HG02943 (cell line): Measurements from ENCODE around the gene DNAH8.

ENCODE experiments used
- ATAC-seq: cut with Tn5 transposase; IDR thresholded peaks from one replicate; pipeline ENCODE4 v1.9.1; 2021; ENCODE audit warnings: mild to moderate bottlenecking, low read depth, moderate library complexity; ENCODE audit not compliant: unreplicated experiment

The DNAH8 gene

GRCh38 chr6:39043776-39044175 lies 328.7 kb downstream of the DNAH8 start:
- no peak for ATAC-seq

GRCh38 chr6:39044181-39044580 lies 329.1 kb downstream of the DNAH8 start:
- ATAC-seq: no peak

- no peak for ATAC-seq
These were observed 332.6 kb downstream of the DNAH8 start for GRCh38 chr6:39047434-39048327.

GRCh38 chr6:39048481-39049399 lies 333.6 kb downstream of the DNAH8 start, which contains the start of gene GLP1R:
Gene GLP1R, plus strand, starts transcription at chr6:39048781. Its CDS starts 60 bp downstream, at chr6:39048841.
- no peak for ATAC-seq

- no peak for ATAC-seq
These were observed 334.6 kb downstream of the DNAH8 start for GRCh38 chr6:39049575-39050283.

GRCh38 chr6:39050453-39051112 lies 335.5 kb downstream of the DNAH8 start:
- ATAC-seq: no peak

GRCh38 chr6:39051399-39052122 lies 336.4 kb downstream of the DNAH8 start:
- ATAC-seq: no peak

GRCh38 chr6:39053016-39053624 lies 338.0 kb downstream of the DNAH8 start:
- no peak for ATAC-seq

GRCh38 chr6:39053854-39054576 lies 338.9 kb downstream of the DNAH8 start:
- ATAC-seq: no peak

- no peak for ATAC-seq
These were observed 339.5 kb downstream of the DNAH8 start for GRCh38 chr6:39054577-39055142.

GRCh38 chr6:39055661-39056060 lies 340.6 kb downstream of the DNAH8 start:
- ATAC-seq: no peak

- no peak for ATAC-seq
These were observed 341.1 kb downstream of the DNAH8 start for GRCh38 chr6:39056191-39056590.

GRCh38 chr6:39056681-39057080 lies 341.6 kb downstream of the DNAH8 start:
- no peak for ATAC-seq

- no peak for ATAC-seq
These were observed 342.4 kb downstream of the DNAH8 start for GRCh38 chr6:39057251-39058155.

- ATAC-seq: no peak
These were observed 343.5 kb downstream of the DNAH8 start for GRCh38 chr6:39058471-39059147.

- ATAC-seq: no peak
These were observed 344.6 kb downstream of the DNAH8 start for GRCh38 chr6:39059496-39060310.
